GM21447 (cell line): ENCODE results near the gene KRT2.

Experiments used
- ATAC-seq: cut with Tn5 transposase; IDR thresholded peaks from one replicate; pipeline ENCODE4 v1.9.1; 2021; ENCODE audit not compliant: unreplicated experiment

KRT2 gene

DNA sequence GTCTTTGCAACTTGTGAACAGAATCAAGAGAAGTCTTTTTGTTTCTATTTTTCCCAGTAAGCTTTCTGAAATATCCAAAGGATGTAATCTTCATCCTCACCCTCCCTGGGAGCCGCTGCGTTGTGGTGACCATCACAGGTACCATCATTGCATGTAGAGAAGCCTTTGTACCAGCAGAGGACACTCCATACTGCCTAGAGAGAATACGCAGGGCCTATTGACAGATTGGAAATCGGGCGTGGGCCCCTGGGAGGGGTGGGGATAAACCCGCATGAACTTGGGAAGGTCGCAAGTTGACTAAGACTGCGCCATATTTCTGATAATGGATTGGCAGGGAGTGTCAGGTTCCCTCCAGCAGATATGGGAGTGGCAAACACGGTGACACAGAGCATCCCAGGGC, 15.5 kb upstream of the KRT2 start:
- ATAC-seq, result no peak

DNA sequence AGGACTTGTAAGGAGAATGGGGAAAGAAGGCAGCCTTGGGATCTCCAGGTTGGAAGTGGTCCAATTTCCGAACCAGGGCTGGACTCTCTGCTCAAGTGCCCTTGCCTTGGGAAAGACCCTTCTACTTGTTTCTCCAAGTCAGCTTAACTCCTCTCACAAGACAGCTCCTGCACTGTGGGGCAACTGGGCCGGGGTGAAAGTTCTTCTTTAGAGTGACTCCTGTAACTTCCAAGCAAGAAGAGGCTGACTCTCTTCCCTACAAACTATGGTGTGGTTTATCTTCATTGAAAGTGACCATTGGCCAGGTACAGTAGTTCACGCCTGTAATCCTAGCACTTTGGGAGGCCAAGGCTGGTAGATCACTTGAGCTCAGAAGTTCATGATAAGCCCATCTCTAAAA, 14.5 kb upstream of the KRT2 start:
- no peak for ATAC-seq

GRCh38 chr12:52663420-52663819, 11.4 kb upstream of the KRT2 start:
- no peak for ATAC-seq

DNA sequence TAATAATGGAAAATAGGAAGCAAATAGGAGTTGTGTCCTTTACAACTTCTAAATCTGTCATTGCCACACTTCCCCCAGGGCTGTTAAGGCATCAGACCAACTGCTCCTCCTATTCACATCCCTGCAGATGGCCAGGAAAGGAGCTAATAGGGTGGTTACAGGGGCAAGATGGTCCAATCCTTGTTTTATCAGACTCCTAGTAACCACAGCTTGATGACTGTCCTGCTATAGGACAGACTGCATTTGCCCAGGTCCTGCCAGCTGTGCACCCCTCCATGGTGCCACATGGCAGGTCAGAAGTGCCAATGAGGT, 10.9 kb upstream of the KRT2 start:
- ATAC-seq, result no peak

DNA sequence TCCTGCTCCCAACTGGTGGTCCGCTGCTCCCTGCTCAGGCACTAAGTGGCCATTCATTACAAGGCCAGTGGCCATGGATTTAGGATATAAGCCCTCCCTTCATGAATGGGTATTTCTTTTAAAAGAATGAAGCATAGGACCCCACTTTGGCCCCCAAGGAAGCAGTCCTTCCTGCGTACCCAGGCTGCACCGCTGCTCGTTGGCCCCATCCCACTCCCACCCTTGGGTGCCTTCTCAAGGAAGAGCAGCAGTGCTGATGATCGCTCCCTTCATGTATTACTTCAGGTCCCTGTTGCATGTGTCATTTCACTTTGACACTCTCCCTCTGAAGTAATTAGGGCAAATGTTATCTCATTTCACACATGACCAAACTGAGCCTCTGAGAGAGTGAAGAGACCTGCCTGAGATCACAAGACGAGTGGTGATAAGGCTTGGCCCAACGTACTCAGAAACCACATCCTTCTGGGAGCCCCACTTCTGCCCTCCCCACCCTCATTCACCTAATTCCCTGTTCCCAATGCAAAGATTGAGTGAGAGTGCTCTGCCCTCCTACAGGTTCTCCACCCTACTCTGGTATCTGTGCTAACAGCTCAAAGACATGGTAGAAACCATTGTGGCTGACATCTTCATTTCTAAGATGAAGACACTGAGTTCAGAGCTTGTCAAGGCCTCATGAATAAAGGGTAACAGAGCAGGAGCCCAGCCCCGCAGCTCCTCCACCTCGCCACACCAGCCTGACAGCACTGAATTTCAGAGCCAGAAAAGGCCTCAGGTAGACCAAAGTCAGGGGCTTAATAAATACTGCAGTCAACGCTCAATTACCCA, 10.3 kb upstream of the KRT2 start:
- no peak for ATAC-seq

DNA sequence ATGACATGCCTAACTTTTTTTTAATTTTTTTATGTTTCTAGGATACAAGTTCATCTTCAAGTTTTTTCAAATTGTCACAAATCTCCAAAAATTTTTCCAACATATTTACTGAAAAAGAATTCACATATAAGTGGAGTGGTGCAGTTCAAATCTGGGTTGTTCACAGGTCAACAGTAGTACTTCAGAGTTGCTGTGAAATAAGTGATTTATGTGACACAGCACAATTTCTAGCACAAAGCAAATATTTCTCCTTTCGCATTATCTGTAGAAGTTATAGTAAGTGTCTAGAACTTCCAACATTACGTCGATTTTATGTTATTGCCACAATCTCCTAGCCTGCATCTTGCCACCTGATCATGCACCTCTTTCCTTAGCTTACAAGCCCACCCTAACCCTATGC, 9.7 kb upstream of the KRT2 start:
- no peak for ATAC-seq

DNA sequence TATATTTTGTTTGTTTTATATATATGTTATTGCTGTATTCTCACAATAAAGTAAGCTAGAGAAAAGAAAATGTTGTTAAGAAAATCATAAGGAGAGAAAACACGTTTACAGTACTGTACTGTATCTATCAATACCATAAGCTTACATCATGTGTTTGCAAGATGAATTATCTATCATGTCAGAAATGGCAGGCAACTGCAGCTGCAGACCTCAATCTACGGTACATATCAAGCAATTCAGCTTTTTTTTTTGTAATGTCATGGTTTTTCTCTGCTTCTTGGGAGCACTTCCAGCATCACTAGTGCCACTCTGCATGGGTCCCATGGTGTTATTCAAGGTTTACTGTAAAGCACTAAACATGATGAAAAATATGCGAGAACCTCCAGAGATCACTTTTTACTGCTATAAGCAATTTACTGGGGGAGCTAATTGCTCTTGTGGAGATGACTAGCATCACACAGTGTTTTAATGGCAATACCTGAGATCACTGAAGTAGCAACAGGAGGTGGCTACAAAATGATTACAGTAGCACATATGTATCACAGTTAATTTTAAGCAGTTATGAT, 9.0 kb upstream of the KRT2 start:
- no peak for ATAC-seq

GRCh38 chr12:52659951-52660350, 7.9 kb upstream of the KRT2 start:
- ATAC-seq, result no peak

GRCh38 chr12:52659395-52659794, 7.4 kb upstream of the KRT2 start:
- no peak for ATAC-seq

GRCh38 chr12:52658196-52658595, 6.2 kb upstream of the KRT2 start:
- ATAC-seq, result no peak

DNA sequence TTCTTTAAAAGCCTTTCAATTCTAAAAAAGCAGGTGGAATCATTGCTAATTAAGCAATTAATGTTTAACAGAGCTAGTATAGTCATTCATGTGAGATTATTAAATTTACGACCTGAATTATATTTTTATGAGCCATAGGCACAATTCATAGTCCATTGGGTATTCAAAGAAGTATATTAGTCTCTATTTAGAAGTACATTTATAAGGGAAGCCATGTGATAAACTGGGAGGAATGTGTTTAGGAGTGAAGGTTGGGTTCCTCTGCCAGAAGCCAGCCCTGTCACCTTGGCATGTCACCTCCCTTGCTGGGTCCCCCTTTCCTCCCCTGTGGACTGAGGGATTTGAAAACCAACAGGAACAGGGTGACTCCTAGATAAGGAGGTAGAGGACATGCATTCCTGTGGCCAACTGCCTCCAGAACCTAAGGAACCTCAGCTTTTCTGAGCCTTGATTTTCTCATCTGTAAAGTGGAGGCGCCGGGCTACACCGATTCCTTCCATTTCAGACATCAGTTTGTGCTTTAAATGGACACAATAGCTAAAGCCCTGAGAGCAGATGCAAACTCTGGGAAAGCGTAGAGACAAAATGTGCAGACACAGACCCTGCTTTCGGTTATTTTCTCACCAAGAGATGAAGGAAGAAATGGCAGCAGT, 5.4 kb upstream of the KRT2 start:
- no peak for ATAC-seq

GRCh38 chr12:52656616-52657015, 4.6 kb upstream of the KRT2 start:
- ATAC-seq, result no peak

- no peak for ATAC-seq
These were observed 3.7 kb upstream of the KRT2 start for GRCh38 chr12:52655720-52656124.

DNA sequence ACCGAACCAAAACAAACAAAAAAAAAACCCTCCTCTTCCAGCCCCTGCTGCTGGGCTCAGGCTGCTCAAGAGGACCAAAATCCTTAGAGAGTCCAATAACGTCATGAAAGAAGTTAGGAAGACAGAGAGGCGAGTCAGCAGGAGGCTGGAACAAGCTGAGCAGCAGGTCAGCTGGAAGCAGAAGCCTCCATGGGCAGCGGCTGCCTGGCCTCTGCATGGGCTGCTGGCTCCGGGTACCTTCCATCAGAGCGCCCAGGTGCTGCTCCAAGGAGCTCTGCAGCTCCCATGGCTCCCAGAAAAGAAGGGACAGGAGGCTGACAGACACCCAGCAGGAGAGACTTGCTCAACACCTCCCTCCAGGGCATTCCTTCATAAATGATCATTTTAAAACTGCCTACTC, 3.2 kb upstream of the KRT2 start:
- ATAC-seq, result no peak

- ATAC-seq, result no peak
These were observed 1.4 kb downstream of the KRT2 start for GRCh38 chr12:52650520-52651081.

GRCh38 chr12:52649066-52649465, 2.9 kb downstream of the KRT2 start:
- no peak for ATAC-seq

- no peak for ATAC-seq
These were observed 3.9 kb downstream of the KRT2 start for GRCh38 chr12:52648012-52648550.

- no peak for ATAC-seq
These were observed 4.4 kb downstream of the KRT2 start for GRCh38 chr12:52647601-52648000.

GRCh38 chr12:52646613-52647012, 5.4 kb downstream of the KRT2 start:
- ATAC-seq, result no peak

GRCh38 chr12:52645982-52646381, 6.0 kb downstream of the KRT2 start:
- ATAC-seq, result no peak

- no peak for ATAC-seq
These were observed 6.8 kb downstream of the KRT2 start for GRCh38 chr12:52645120-52645761.

GRCh38 chr12:52644078-52644415, 8.0 kb downstream of the KRT2 start:
- no peak for ATAC-seq
